SIG-M5 treated with dmso at 0.1 percent for 504 hours (cell line): Measurements from ENCODE around the gene CACNA2D3.

ENCODE experiments used
- DNase-seq: peaks from one replicate; lab custom pipeline; 2025; ENCODE audit not compliant: unreplicated experiment; lab: John Stamatoyannopoulos, UW

Gene CACNA2D3

GRCh38 chr3:54982807-54983206 lies 860.5 kb downstream of the CACNA2D3 start:
- no peak for DNase-seq

GRCh38 chr3:54983266-54984099 lies 861.1 kb downstream of the CACNA2D3 start:
- no peak for DNase-seq

- peak; percentile 8 for DNase-seq
Measured at GRCh38 chr3:54985856-54986255, 863.5 kb downstream of the CACNA2D3 start.

DNA sequence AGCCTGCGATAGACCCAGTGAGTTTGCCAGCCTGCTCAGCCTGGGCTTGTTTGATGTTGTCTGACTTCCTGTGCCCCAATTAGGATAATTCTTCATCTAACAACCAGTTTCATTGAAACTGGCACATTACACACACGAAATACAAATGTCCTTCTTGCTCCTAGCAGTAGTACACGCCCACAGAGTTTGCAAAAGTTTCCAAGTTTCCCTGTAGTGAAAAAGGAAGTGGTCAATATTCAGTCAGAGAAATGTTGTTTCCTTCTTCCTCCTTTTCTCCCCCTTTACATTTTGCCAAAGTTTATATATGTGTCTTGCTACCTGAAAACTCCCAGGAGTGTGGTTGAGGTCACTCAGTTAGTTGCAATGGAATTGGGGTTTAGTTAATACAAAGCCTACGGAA lies 863.9 kb downstream of the CACNA2D3 start:
- DNase-seq = peak; percentile 91

GRCh38 chr3:54987719-54988118 lies 865.4 kb downstream of the CACNA2D3 start:
- DNase-seq = no peak

- DNase-seq = no peak
Measured at GRCh38 chr3:54988302-54988837, 866.0 kb downstream of the CACNA2D3 start.

GRCh38 chr3:54988838-54989630 lies 866.7 kb downstream of the CACNA2D3 start:
- no peak for DNase-seq

- DNase-seq = no peak
Measured at GRCh38 chr3:54994111-54994513, 871.8 kb downstream of the CACNA2D3 start.

- DNase-seq = peak; percentile 73
Measured at GRCh38 chr3:54999159-54999558, 876.8 kb downstream of the CACNA2D3 start.

DNA sequence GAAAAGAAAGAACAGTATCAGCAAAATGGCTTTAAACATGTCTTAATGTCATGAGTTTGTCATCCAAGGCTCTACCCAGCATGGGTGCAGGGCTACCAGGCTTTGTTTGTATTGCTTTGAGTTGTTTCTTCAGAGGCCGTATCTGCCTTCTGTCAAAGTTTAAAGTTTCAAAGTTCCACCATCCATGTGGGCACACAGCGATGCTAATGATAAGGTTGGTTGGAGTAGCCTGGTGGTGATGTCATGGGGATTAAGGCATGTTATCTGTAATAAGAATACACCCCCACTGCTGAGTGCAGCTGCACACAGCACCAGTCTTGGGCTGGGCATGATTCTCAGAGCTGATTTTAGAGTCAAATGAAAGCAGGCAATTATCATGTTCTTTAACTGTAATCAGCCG lies 877.5 kb downstream of the CACNA2D3 start:
- no peak for DNase-seq

- DNase-seq = no peak
Measured at GRCh38 chr3:55000546-55000945, 878.2 kb downstream of the CACNA2D3 start.

DNA sequence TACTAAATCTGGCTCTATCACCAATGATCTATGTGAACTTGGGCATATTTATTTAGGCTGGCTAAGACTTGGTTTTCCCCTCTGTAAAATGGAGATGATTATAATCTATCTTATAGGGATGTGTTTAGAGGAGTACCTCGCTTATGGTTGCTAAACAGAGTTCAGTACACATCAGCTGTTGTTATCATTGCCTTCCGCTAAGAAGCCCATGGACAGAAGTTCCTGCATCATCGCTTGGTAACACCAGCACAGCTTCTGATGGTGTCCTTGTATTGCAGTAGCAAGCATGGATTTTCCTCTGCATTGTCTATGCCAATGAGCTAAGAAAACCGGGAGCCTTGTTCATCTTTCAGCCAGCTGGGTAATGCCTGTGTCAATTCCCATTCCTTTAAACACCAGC lies 878.6 kb downstream of the CACNA2D3 start:
- no peak for DNase-seq

GRCh38 chr3:55002416-55002930 lies 880.1 kb downstream of the CACNA2D3 start:
- DNase-seq = no peak

DNA sequence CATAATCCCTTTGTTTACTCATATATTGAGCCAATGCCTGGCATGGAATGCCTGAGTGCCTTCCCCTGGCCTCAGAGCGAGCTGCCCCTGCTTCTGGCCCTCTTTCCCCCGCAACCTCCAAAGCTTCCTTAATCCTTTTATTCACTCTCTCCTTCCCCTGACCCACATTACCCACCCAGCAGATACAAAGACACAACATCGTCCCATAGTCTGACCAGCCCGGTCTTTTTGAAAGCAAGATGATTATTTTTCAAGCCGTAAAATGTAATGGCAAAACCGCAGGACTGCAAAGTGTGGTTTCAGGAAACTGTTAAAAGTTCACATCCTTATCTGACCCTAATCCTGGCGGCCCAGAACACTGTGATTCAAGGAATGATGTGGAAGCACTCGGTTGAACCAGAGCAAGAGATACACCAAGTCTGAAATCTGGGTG lies 883.9 kb downstream of the CACNA2D3 start:
- DNase-seq = no peak

- DNase-seq = no peak
Measured at GRCh38 chr3:55007971-55008370, 885.6 kb downstream of the CACNA2D3 start.

GRCh38 chr3:55009372-55009771 lies 887.0 kb downstream of the CACNA2D3 start:
- no peak for DNase-seq

- DNase-seq = peak; percentile 84
Measured at GRCh38 chr3:55012091-55012490, 889.7 kb downstream of the CACNA2D3 start.

DNA sequence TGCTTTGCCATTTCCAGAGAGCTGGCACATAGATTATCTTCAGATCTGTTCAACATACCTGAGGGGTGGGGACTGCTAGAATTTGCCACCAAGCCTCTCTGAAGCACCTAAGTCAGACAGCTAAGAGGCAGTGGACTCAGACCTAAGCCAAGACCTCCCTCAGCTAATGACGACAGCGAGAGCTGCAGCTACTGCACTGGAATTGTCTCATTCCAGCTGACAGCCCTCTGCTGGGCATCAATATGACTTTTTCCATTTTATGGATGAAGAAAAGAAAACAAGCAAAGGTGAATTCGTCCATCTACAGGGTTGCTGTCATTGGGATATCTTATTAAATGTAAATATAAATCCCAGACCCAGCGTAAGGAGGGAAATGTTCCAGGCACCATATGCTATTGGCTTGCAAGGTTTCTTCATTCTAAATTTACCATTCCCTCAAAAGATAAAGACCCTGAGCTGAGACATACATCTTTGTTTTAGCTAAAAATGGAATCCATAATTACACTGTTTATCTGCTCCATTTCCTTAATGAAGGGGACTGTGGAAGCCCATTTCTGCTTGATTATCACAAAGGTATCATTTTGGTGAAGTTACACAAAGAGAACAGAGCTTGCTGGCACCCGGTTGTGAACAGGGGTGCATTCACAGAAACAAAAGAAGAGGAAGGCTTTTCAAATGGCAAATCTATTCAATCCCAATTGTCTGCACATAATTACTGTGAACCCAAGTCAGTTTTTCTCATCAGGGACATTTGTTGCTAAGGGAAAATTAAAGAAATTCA lies 891.0 kb downstream of the CACNA2D3 start:
- no peak for DNase-seq

- DNase-seq = no peak
Measured at GRCh38 chr3:55014081-55014480, 891.7 kb downstream of the CACNA2D3 start.

DNA sequence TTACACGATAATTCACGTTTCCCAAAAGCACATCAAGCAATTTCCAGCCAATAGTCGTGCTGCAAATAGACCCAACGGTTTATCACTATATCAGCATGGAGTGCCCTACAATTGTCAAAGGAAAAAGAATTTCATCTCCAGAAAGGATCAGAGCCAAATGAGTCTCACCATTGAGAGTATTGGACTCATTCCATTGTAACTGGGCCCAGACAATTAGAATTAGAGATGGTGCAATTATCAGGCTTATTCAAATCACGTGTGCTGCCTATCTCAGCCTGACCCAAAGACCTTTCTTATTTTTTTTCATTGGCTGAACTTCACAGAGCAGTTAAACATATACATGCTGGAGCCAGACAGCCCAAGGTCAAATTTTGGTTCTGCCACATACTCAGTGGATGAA lies 892.6 kb downstream of the CACNA2D3 start:
- DNase-seq = no peak

GRCh38 chr3:55017876-55018275 lies 895.5 kb downstream of the CACNA2D3 start:
- no peak for DNase-seq
